ENCODE data around the gene DEFB131A.
"Not testable (repeated sequence)": the region's sequence is repeated elsewhere in the genome, so short reads cannot be mapped to it uniquely, and the experiment has no call there.

- TF ChIP-seq CTCF (IDR thresholded peaks at IDR 0.05; ENCODE audit: borderline replicate concordance, extremely low read depth, low read length, poor library complexity, severe bottlenecking); EZH2 (IDR thresholded peaks at IDR 0.05; ENCODE audit: borderline replicate concordance, low read depth, low read length, severe bottlenecking): not testable (repeated sequence)
Observed at GRCh38 chr4:9454284-9454683, 10.1 kb downstream of the DEFB131A start.
